ENCODE results near the gene TXNRD1.
A peak's percentile ranks its signal among the peaks of the same experiment; 100 is the strongest.
"Not testable (repeated sequence)": the region's sequence is repeated elsewhere in the genome, so short reads cannot be mapped to it uniquely, and the experiment has no call there.

Gene TXNRD1

DNA sequence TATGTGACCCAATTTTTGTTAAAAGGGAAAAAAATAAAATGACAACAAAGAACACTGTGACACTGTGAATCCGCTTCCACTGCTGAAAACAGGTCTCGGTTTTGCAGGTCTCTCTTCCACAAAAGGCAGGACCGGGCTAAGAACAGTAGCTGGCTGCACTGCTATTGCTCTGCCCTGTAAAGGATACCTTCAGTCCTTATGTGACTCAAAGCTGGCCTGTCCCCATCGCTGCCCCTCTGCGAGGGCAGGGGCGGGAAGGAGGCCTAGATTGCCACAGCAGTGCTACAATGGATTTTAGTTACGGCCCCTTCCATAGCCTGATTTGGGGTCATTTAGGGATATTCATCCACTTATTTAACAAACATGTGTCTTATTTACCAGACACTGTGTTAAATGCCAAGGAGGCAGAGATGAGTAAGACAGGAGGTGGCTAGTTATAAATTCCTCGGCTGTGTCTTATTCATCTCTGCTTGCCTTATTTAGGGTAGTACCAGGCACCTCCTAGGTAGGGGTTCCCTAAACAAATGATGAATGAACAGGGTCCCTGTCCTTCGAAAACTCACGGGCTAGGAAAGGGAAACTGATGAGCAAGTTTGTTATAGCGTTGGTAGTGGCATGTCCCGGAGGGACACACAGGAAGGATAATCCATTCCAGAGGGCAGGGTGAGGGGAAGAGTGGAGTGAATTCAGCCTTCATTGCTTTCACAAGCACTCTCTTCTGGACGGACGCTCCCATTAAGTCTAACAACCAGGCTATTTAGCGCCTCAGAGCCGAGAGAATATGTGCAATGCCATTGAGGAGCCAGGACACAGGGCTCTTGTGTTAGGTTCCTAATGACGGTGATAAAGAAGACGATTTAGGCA lies 161.3 kb downstream of the TXNRD1 start:
- DNase-seq, result no peak

DNA sequence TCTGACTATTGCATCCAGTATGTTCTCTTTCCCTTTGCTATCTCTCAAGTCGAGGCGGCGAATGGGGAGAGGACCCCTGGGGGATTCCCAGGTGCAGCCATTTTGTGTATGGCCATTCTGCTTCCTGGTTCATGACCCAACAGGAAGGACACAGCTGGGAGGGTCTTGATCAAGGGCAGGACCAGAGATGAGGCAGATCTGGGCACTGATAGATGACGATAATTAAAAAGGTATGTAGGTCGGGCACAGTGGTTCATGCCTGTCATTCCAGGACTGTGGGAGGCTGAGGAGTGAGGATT lies 161.9 kb downstream of the TXNRD1 start:
- DNase-seq, result no peak

- DNase-seq, result no peak
These were observed 162.8 kb downstream of the TXNRD1 start for GRCh38 chr12:104378427-104378826.

GRCh38 chr12:104381341-104381730 lies 165.8 kb downstream of the TXNRD1 start:
- DNase-seq, result no peak

GRCh38 chr12:104381731-104382480 lies 166.3 kb downstream of the TXNRD1 start:
- DNase-seq, result peak; percentile 80 to 82

DNA sequence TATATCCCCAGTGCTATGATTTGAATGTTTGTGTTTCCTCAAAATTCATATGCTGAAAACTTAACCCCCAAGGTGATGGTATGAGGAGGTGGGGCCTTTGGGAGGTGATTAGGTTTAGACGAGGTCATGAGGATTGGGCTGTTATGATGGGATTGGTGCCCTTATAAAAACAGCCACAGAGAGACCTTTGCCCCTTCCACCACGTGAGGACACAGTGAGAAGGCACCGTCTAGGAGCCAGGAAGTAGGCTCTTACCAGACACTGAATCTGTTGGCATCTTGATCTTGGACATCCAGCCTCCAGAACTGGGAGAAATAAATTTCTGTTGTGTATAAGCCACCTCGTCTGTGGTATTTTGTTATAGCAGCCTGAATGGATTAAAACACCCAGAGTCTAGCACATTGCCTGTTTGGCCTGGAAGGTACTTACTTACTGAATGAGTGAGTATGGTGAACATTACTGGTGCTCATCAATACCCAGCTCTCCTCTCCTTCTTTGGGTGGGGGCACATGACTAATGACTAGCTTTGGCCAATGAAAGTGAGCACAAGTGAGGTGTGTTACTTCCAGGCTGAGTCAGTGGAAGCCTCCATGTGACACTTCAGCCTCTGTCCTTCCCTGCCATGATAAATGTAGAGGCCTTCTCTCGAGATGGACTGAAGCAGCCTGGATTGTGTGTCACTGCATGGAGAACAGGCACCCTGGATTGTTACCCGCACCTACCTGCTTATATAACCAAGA lies 168.7 kb downstream of the TXNRD1 start:
- DNase-seq, result no peak

- DNase-seq, result no peak
These were observed 169.9 kb downstream of the TXNRD1 start for GRCh38 chr12:104385510-104385909.

DNA sequence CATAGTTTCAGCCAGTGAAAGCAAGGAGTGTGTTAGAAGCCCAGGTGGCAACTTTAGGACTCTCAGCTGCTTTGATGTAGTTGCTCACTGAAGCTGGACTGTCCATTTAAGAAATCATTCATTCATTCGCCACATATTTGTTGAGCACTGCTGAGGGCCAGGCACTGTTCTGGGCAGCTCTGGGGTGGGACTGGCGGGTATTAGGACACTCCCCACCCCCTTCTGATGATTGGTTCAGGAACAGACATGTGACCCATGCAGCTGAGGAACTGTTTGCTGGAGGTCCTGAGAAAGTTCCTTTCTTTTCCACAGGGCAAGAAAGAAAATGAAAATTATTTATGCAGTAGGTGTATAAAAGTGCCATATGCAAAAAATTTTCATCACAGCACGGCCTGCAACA lies 170.9 kb downstream of the TXNRD1 start:
- DNase-seq, result no peak

- DNase-seq, result no peak
These were observed 171.6 kb downstream of the TXNRD1 start for GRCh38 chr12:104387190-104387589.

DNA sequence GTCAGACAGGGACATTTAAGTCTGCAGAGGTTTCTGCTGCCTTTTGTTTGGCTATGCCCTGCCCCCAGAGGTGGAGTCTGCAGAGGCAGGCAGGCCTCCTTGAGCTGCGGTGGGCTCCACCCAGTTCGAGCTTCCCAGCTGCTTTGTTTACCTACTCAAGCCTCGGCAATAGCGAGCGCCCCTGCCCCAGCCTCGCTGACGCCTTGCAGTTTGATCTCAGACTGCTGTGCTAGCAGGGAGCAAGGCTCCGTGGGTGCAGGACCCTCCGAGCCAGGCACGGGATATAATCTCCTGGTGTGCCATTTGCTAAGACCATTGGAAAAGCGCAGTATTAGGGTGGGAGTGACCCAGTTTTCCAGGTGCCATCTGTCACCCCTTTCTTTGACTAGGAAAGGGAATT lies 178.5 kb downstream of the TXNRD1 start:
- not testable (repeated sequence) for DNase-seq
